Measurements from ENCODE around the gene GNAS.

GNAS gene

GRCh38 chr20:58909585-58909984 lies 57.1 kb downstream of the GNAS start:
- Histone ChIP-seq H3K27me3 (replicated peaks) (no peaks in the 10 kb centered on the region), H3K27ac (no peak overlapping the region), H3K36me3 (replicated peaks) (peaks cover 68% of the 10 kb centered on the region), H3K4me3 (ENCODE audit: low read depth, low read length) (no peak overlapping the region)
- in situ Hi-C loops (cut with HindIII; ENCODE audit: low pct_ligation_motif_present, low sequenced_read_pairs): no loop called here
- no peak for DNase-seq
- no peak for TF ChIP-seq CTCF (IDR thresholded peaks at IDR 0.05; ENCODE audit: low read depth, low read length, missing control alignments)

GRCh38 chr20:58910473-58910872 lies 58.0 kb downstream of the GNAS start:
- no peak for TF ChIP-seq CTCF (IDR thresholded peaks at IDR 0.05; ENCODE audit: low read depth, low read length, missing control alignments)
- Histone ChIP-seq H3K27ac (no peak overlapping the region), H3K4me3 (ENCODE audit: low read depth, low read length) (no peak overlapping the region), H3K27me3 (replicated peaks) (no peaks in the 10 kb centered on the region), H3K36me3 (replicated peaks) (peaks cover 59% of the 10 kb centered on the region)
- no peak for DNase-seq
- in situ Hi-C loops (cut with HindIII; ENCODE audit: low pct_ligation_motif_present, low sequenced_read_pairs): no loop called here

GRCh38 chr20:58911309-58911708 lies 58.8 kb downstream of the GNAS start:
- H3K36me3 ChIP-seq (replicated peaks): peaks cover 51% of the 10 kb centered on the region
- no peak overlapping the region for H3K4me3 ChIP-seq (ENCODE audit: low read depth, low read length)
- no peaks in the 10 kb centered on the region for H3K27me3 ChIP-seq (replicated peaks)
- no peak for DNase-seq
- no peak for TF ChIP-seq CTCF (IDR thresholded peaks at IDR 0.05; ENCODE audit: low read depth, low read length, missing control alignments)
- H3K27ac ChIP-seq: no peak overlapping the region
- in situ Hi-C loops (cut with HindIII; ENCODE audit: low pct_ligation_motif_present, low sequenced_read_pairs): no loop called here

- H3K4me3 ChIP-seq (ENCODE audit: low read depth, low read length): no peak overlapping the region
- DNase-seq: no peak
- peaks cover 44% of the 10 kb centered on the region for H3K36me3 ChIP-seq (replicated peaks)
- H3K27me3 ChIP-seq (replicated peaks): no peaks in the 10 kb centered on the region
- no peak overlapping the region for H3K27ac ChIP-seq
- no peak for TF ChIP-seq CTCF (IDR thresholded peaks at IDR 0.05; ENCODE audit: low read depth, low read length, missing control alignments)
- in situ Hi-C loops (cut with HindIII; ENCODE audit: low pct_ligation_motif_present, low sequenced_read_pairs): no loop called here
Measured at GRCh38 chr20:58911970-58912369, 59.5 kb downstream of the GNAS start.

GRCh38 chr20:58913079-58913478 lies 60.6 kb downstream of the GNAS start:
- Histone ChIP-seq H3K36me3 (replicated peaks) (peaks cover 40% of the 10 kb centered on the region), H3K4me3 (ENCODE audit: low read depth, low read length) (no peak overlapping the region), H3K27me3 (replicated peaks) (no peaks in the 10 kb centered on the region), H3K27ac (no peak overlapping the region)
- TF ChIP-seq CTCF (IDR thresholded peaks at IDR 0.05; ENCODE audit: low read depth, low read length, missing control alignments): no peak
- DNase-seq: no peak
- in situ Hi-C loops (cut with HindIII; ENCODE audit: low pct_ligation_motif_present, low sequenced_read_pairs): no loop called here

- in situ Hi-C loops (cut with HindIII; ENCODE audit: low pct_ligation_motif_present, low sequenced_read_pairs): no loop called here
- Histone ChIP-seq H3K27me3 (replicated peaks) (no peaks in the 10 kb centered on the region), H3K27ac (no peak overlapping the region), H3K4me3 (ENCODE audit: low read depth, low read length) (no peak overlapping the region), H3K36me3 (replicated peaks) (no peaks in the 10 kb centered on the region)
- DNase-seq: no peak
- TF ChIP-seq CTCF (IDR thresholded peaks at IDR 0.05; ENCODE audit: low read depth, low read length, missing control alignments): no peak
Measured at GRCh38 chr20:58918621-58919020, 66.1 kb downstream of the GNAS start.

Measured in brain microvascular endothelial cell (primary cell).